ENCODE data around the gene ADGRG1.

GRCh38 chr16:57670196-57670595 is 41.8 kb downstream of the ADGRG1 start:
- TF ChIP-seq EP300 (IDR thresholded peaks at IDR 0.05; ENCODE audit: low read depth) (no peak), CTCF (IDR thresholded peaks at IDR 0.05) (no peak)

Data from transverse colon (tissue), 3 donors.